Stomach (tissue), 4 donors: ENCODE results near the gene APOF.

Source experiments
- CTCF ChIP-seq, 7 experiments: fragments of 450-650 bp in 4 of 7; fragments of 200-600 bp in 3 of 7; sonication (generic) in 3 of 7; IDR thresholded peaks; one replicate each; pipeline ENCODE4 v1.5.1; 2016 to 2019; ENCODE audit warnings: antibody characterized with exemption in 7 of 7, control low read depth in 2 of 7, mild to moderate bottlenecking in 1 of 7
- EP300 ChIP-seq: sonication (generic); formaldehyde crosslinking; IDR thresholded peaks from one replicate; pipeline ENCODE4 v1.6.1; 2017; ENCODE audit warnings: antibody characterized with exemption
- POLR2A ChIP-seq, 4 donors: fragments of 450-650 bp; IDR thresholded peaks; one replicate each; pipeline ENCODE4 v1.6.1; 2016; ENCODE audit warnings: antibody characterized with exemption in 4 of 4, control low read depth in 2 of 4, mild to moderate bottlenecking in 1 of 4, moderate library complexity in 1 of 4
- POLR2AphosphoS5 ChIP-seq, 3 donors: sonication (generic); formaldehyde crosslinking; IDR thresholded peaks; one replicate each; pipeline ENCODE4 v1.6.1; 2016; ENCODE audit warnings: antibody characterized with exemption in 3 of 3

- TF ChIP-seq CTCF (IDR thresholded peaks at IDR 0.05) = no peak
- TF ChIP-seq EP300 = no peak
- TF ChIP-seq POLR2A (IDR thresholded peaks at IDR 0.05) = no peak
- TF ChIP-seq POLR2AphosphoS5 (IDR thresholded peaks at IDR 0.05) = no peak
These were observed 36.5 kb downstream of the APOF start for GRCh38 chr12:56326126-56326525.
